B cell (primary cell): ENCODE data around the gene RIPPLY2. TPM values are rescaled to one million over a fixed set of nuclear protein-coding genes. Genes with fewer than 3 reads are reported as not detected.

Experiments used
- ATAC-seq: fragments of 200-7000 bp; cut with Tn5 transposase; one replicate; pipeline ENCODE4 v1.10.0; 2021; ENCODE audit warnings: low read depth, mild to moderate bottlenecking, moderate number of reproducible peaks, moderate library complexity
- CTCF ChIA-PET: fragments of 350-600 bp; sonication (Branson Sonifier 250); formaldehyde crosslinking; loops from one replicate; lab custom pipeline; 2021; ENCODE audit warnings: antibody characterized with exemption, inconsistent platforms; lab: Charles Lee
- POLR2A ChIA-PET: fragments of 350-600 bp; sonication (Branson Sonifier 250); formaldehyde crosslinking; loops from one replicate; lab custom pipeline; 2021; ENCODE audit warnings: antibody characterized with exemption; lab: Charles Lee
- DNase-seq: peaks from one replicate; pipeline ENCODE4 v3.0.0; 2013
- H2AFZ ChIP-seq: 2 replicates; pipeline ENCODE4 v1.6.1; 2012; ENCODE audit warnings: mild to moderate bottlenecking, low read depth, low read length; ENCODE audit not compliant: insufficient read depth, poor library complexity, severe bottlenecking
- H3K27ac ChIP-seq, 2 donors: 1 replicate in 1 of 2; 2 replicates in 1 of 2; pipeline ENCODE4 v1.5.1; 2012 to 2013; ENCODE audit warnings: low read length in 2 of 2, mild to moderate bottlenecking in 2 of 2, moderate library complexity in 1 of 2
- H3K27me3 ChIP-seq, 4 experiments: fragments of 200-600 bp in 1 of 4; sonication (generic) in 1 of 4; replicated peaks in 1 of 4; 1 replicate in 2 of 4; 2 replicates in 2 of 4; pipeline versions ENCODE4 v1.6.1 to v1.7.0; 2013 to 2016; ENCODE audit warnings: low read length in 3 of 4, mild to moderate bottlenecking in 2 of 4, mixed read lengths in 1 of 4, moderate library complexity in 1 of 4; ENCODE audit not compliant: insufficient read depth in 4 of 4, control insufficient read depth in 3 of 4; ENCODE audit errors: control extremely low read depth in 1 of 4
- H3K36me3 ChIP-seq, 2 experiments: replicated peaks in 1 of 2; 1 replicate in 1 of 2; 2 replicates in 1 of 2; pipeline versions ENCODE4 v1.6.1 to v1.7.1; 2013; ENCODE audit warnings: low read length in 1 of 2; ENCODE audit not compliant: insufficient read depth in 2 of 2, control insufficient read depth in 1 of 2; ENCODE audit errors: control extremely low read depth in 1 of 2, extremely low read depth in 1 of 2
- H3K4me1 ChIP-seq, 2 donors: fragments of 200-600 bp in 1 of 2; sonication (generic) in 1 of 2; 1 replicate in 1 of 2; 2 replicates in 1 of 2; pipeline versions ENCODE4 v1.5.1 to v1.6.1; 2013 to 2017; ENCODE audit warnings: low read length in 2 of 2; ENCODE audit not compliant: control insufficient read depth in 2 of 2, insufficient read depth in 2 of 2
- H3K4me2 ChIP-seq: replicated peaks from 2 replicates; pipeline ENCODE3; 2012; ENCODE audit warnings: mild to moderate bottlenecking, low read depth, low read length; ENCODE audit not compliant: poor library complexity, severe bottlenecking
- H3K4me3 ChIP-seq, 5 experiments: fragments of 200-600 bp in 1 of 5; sonication (generic) in 1 of 5; 1 replicate in 3 of 5; 2 replicates in 2 of 5; pipeline versions ENCODE4 v1.5.1 to v1.7.0; 2011 to 2016; ENCODE audit warnings: low read length in 4 of 5, mild to moderate bottlenecking in 4 of 5, low read depth in 2 of 5, control low read depth in 1 of 5, moderate library complexity in 1 of 5; ENCODE audit not compliant: insufficient read depth in 1 of 5; ENCODE audit errors: control extremely low read depth in 1 of 5, extremely low read depth in 1 of 5
- H3K79me2 ChIP-seq: fragments of 200-600 bp; sonication (generic); one replicate; pipeline ENCODE4 v1.6.0; 2016; ENCODE audit warnings: low read length; ENCODE audit not compliant: control insufficient read depth, insufficient read depth
- H3K9ac ChIP-seq: fragments of 200-600 bp; sonication (generic); 2 replicates; pipeline ENCODE4 v1.6.1; 2017; ENCODE audit warnings: mild to moderate bottlenecking, low read length, moderate library complexity
- H3K9me3 ChIP-seq, 3 donors: one replicate each; pipeline versions ENCODE4 v1.6.1 to v1.7.1; 2013; ENCODE audit warnings: low read length in 2 of 3; ENCODE audit not compliant: control insufficient read depth in 2 of 3, insufficient read depth in 1 of 3; ENCODE audit errors: control extremely low read depth in 1 of 3
- H4K20me1 ChIP-seq: 2 replicates; pipeline ENCODE4 v1.6.0; 2012; ENCODE audit warnings: mild to moderate bottlenecking, low read length; ENCODE audit not compliant: insufficient read depth, control insufficient read depth, poor library complexity, severe bottlenecking
- H3K27ac Mint-ChIP-seq: one replicate; pipeline ENCODE4 v1.8.0; 2021; ENCODE audit warnings: mixed read lengths
- H3K27me3 Mint-ChIP-seq: one replicate; pipeline ENCODE4 v1.8.0; 2021; ENCODE audit warnings: mixed read lengths
- H3K4me1 Mint-ChIP-seq: one replicate; pipeline ENCODE4 v1.8.0; 2021; ENCODE audit warnings: mixed read lengths
- H3K4me3 Mint-ChIP-seq: one replicate; pipeline ENCODE4 v1.8.0; 2021; ENCODE audit warnings: mixed read lengths
- H3K9me3 Mint-ChIP-seq: one replicate; pipeline ENCODE4 v1.8.0; 2022; ENCODE audit warnings: mixed read lengths; ENCODE audit not compliant: insufficient read depth
- CTCF ChIP-seq: fragments of 200-600 bp; IDR thresholded peaks from one replicate; pipeline ENCODE4 v1.8.0; 2022; ENCODE audit warnings: antibody characterized with exemption, mild to moderate bottlenecking
- EZH2 ChIP-seq: IDR thresholded peaks from 2 replicates; pipeline ENCODE4 v1.6.1; 2012; ENCODE audit warnings: borderline replicate concordance, low read depth, mild to moderate bottlenecking, moderate library complexity, low read length; ENCODE audit not compliant: insufficient read depth, poor library complexity, severe bottlenecking
- WGBS: methylation state at CpG from one replicate; pipeline ENCODE4 v1.1.5; 2013; ENCODE audit warnings: missing lambda C conversion rate; ENCODE audit not compliant: insufficient coverage; 5-methylcytosine and 5-hydroxymethylcytosine counted together
- intact Hi-C: fragments of 100-400 bp; cut with micrococcal nuclease; formaldehyde crosslinking; loops from one replicate; pipeline ENCODE4 v1.10.0; 2022
- polyA plus RNA-seq: library from polyadenylated mRNA; depleted of rRNA; stranded (reverse); fragments of >200 nt; gene quantifications from 2 replicates; pipeline ENCODE4 v1.2.3, GENCODE V29; 2012
- total RNA-seq, 2 donors: library from RNA; stranded (reverse); fragments of 120-200 nt in 1 of 2; gene quantifications; 1 replicate in 1 of 2; 2 replicates in 1 of 2; pipeline versions ENCODE4 v1.2.3 to v1.2.4, GENCODE V29; 2013 to 2022

The RIPPLY2 gene
- total and polyA plus RNA-seq, 2 donors (not counting 1 experiment from before 2014, with no cell fraction given), result not detected

GRCh38 chr6:83867527-83868161 lies 14.5 kb downstream of the RIPPLY2 start:
- intact Hi-C loops, result no loop called here
- no peak overlapping the region for H3K9ac ChIP-seq
- peaks cover 5% of the 10 kb centered on the region for H3K9me3 Mint-ChIP-seq
- H2AFZ ChIP-seq, result no peak overlapping the region
- H3K27me3 Mint-ChIP-seq, result no peaks in the 10 kb centered on the region
- H3K27ac Mint-ChIP-seq, result no peak overlapping the region
- peaks cover 21 to 67% of the 10 kb centered on the region in 2 experiments for H3K36me3 ChIP-seq
- peaks cover 0 to 21% (median 18%) of the 10 kb centered on the region in 3 donors for H3K9me3 ChIP-seq
- H3K4me3 Mint-ChIP-seq, result no peak overlapping the region
- ChIA-PET POLR2A (no interaction called here), CTCF (no interaction called here)
- peaks cover 0 to 2% of the 10 kb centered on the region in 2 donors for H3K4me1 ChIP-seq
- no peak overlapping the region for H3K27ac ChIP-seq
- H3K79me2 ChIP-seq, result peaks cover 96% of the 10 kb centered on the region
- no peak overlapping the region for H3K4me3 ChIP-seq
- peaks cover 30% of the 10 kb centered on the region for H3K4me1 Mint-ChIP-seq
- WGBS, result 80% methylated on average over 7 of the region's 9 CpGs
- H3K27me3 ChIP-seq, result no peaks in the 10 kb centered on the region
- DNase-seq (peak; percentile 54), ATAC-seq (no peak)
- TF ChIP-seq CTCF (no peak), EZH2 (no peak)
- H3K4me2 ChIP-seq, result no peak overlapping the region
- H4K20me1 ChIP-seq, result peaks cover 43% of the 10 kb centered on the region

- intact Hi-C loops, result no loop called here
- H3K4me2 ChIP-seq, result no peak overlapping the region
- no peaks in the 10 kb centered on the region for H3K27me3 ChIP-seq
- Mint-ChIP-seq H3K4me3 (no peak overlapping the region), H3K27ac (no peak overlapping the region), H3K27me3 (no peaks in the 10 kb centered on the region), H3K4me1 (peaks cover 33% of the 10 kb centered on the region), H3K9me3 (peaks cover 5% of the 10 kb centered on the region)
- H3K36me3 ChIP-seq, result peaks cover 21 to 67% of the 10 kb centered on the region in 2 experiments
- peaks cover 0 to 21% (median 18%) of the 10 kb centered on the region in 3 donors for H3K9me3 ChIP-seq
- TF ChIP-seq CTCF (no peak), EZH2 (no peak)
- H3K9ac ChIP-seq, result no peak overlapping the region
- no peak overlapping the region for H3K27ac ChIP-seq
- H4K20me1 ChIP-seq, result peaks cover 51% of the 10 kb centered on the region
- ChIA-PET POLR2A (no interaction called here), CTCF (no interaction called here)
- H3K79me2 ChIP-seq, result peaks cover 96% of the 10 kb centered on the region
- ATAC-seq (no peak), DNase-seq (no peak)
- no peak overlapping the region for H3K4me3 ChIP-seq
- peaks cover 3 to 4% of the 10 kb centered on the region in 2 donors for H3K4me1 ChIP-seq
- H2AFZ ChIP-seq, result no peak overlapping the region
- WGBS, result no CpG with 5 or more reads among the region's 1 CpG
Measured at GRCh38 chr6:83868639-83869038, 15.5 kb downstream of the RIPPLY2 start.
